Uterus (tissue), 4 donors: ENCODE data around the gene LGALS3BP. TPM values are rescaled to one million over a fixed set of nuclear protein-coding genes. Genes with fewer than 3 reads are reported as not detected.

ENCODE experiments used
- DNase-seq, 2 donors: peaks; one replicate each; pipeline ENCODE4 v3.0.0-alpha.2; 2019 to 2020
- H3K27ac ChIP-seq, 2 donors: fragments of 200-600 bp; sonication (generic); 1 replicate in 1 of 2; 2 replicates in 1 of 2; pipeline ENCODE4 v1.5.1; 2016 to 2018
- H3K27me3 ChIP-seq, 2 donors: fragments of 200-600 bp; sonication (generic); one replicate each; pipeline ENCODE4 v1.5.1; 2018 to 2019; ENCODE audit warnings: control low read depth in 1 of 2
- H3K36me3 ChIP-seq, 2 donors: fragments of 200-600 bp; sonication (generic); one replicate each; pipeline ENCODE4 v1.5.1; 2019; ENCODE audit warnings: control low read depth in 1 of 2
- H3K4me1 ChIP-seq, 2 donors: fragments of 200-600 bp; sonication (generic); one replicate each; pipeline ENCODE4 v1.5.1; 2018 to 2019; ENCODE audit warnings: control low read depth in 1 of 2
- H3K4me3 ChIP-seq, 2 donors: fragments of 200-600 bp; sonication (generic); 1 replicate in 1 of 2; 2 replicates in 1 of 2; pipeline ENCODE4 v1.5.1; 2018 to 2019; ENCODE audit warnings: mild to moderate bottlenecking in 1 of 2
- H3K9me3 ChIP-seq, 2 donors: fragments of 200-600 bp; sonication (generic); one replicate each; pipeline ENCODE4 v1.5.1; 2019; ENCODE audit warnings: control low read depth in 1 of 2
- POLR2A ChIP-seq, 2 donors: fragments of 450-650 bp; IDR thresholded peaks; one replicate each; pipeline ENCODE4 v1.6.1; 2016; ENCODE audit warnings: antibody characterized with exemption in 2 of 2, mild to moderate bottlenecking in 1 of 2, moderate library complexity in 1 of 2
- intact Hi-C: fragments of 100-400 bp; cut with DNase I; formaldehyde crosslinking; loops from one replicate; pipeline ENCODE4 v1.15.1; 2023; ENCODE audit warnings: low total_unique reads
- total RNA-seq, 4 donors: library from RNA; depleted of rRNA in 3 of 4; stranded (reverse); fragments of >200 nt in 3 of 4; gene quantifications; one replicate each; pipeline versions ENCODE4 v1.1.0 to v1.2.4, GENCODE V29; 2014 to 2023
- TF ChIP-seq, protein P1 (sequence below), 4 experiments: fragments of 200-600 bp in 2 of 4; fragments of 450-650 bp in 2 of 4; sonication (generic) in 2 of 4; IDR thresholded peaks; one replicate each; pipeline ENCODE4 v1.5.1; 2016 to 2019; ENCODE audit warnings: antibody characterized with exemption in 4 of 4, mild to moderate bottlenecking in 2 of 4, moderate library complexity in 1 of 4
- donor health status: DM: yes; HTN: yes; CAD: no.

Gene LGALS3BP
- total RNA-seq, 4 donors from 2014 or later: 88.2 to 396 (median 244) TPM

GRCh38 chr17:78973792-78974520, 5.8 kb downstream of the LGALS3BP start:
- H3K27ac ChIP-seq: peak overlapping the region; percentile 66 to 84
- H3K4me1 ChIP-seq: peaks cover 13 to 27% of the 10 kb centered on the region in 2 donors
- intact Hi-C loops: loop anchor here (10.0 kb wide), 1 partner anchor 259 kb away; no protein-coding TSS in a partner anchor
- H3K27me3 ChIP-seq: no peaks in the 10 kb centered on the region
- TF ChIP-seq POLR2A (IDR thresholded peaks at IDR 0.05): no peak
- TF ChIP-seq, protein P1, sequence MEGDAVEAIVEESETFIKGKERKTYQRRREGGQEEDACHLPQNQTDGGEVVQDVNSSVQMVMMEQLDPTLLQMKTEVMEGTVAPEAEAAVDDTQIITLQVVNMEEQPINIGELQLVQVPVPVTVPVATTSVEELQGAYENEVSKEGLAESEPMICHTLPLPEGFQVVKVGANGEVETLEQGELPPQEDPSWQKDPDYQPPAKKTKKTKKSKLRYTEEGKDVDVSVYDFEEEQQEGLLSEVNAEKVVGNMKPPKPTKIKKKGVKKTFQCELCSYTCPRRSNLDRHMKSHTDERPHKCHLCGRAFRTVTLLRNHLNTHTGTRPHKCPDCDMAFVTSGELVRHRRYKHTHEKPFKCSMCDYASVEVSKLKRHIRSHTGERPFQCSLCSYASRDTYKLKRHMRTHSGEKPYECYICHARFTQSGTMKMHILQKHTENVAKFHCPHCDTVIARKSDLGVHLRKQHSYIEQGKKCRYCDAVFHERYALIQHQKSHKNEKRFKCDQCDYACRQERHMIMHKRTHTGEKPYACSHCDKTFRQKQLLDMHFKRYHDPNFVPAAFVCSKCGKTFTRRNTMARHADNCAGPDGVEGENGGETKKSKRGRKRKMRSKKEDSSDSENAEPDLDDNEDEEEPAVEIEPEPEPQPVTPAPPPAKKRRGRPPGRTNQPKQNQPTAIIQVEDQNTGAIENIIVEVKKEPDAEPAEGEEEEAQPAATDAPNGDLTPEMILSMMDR (IDR thresholded peaks at IDR 0.05): no peak
- H3K9me3 ChIP-seq: no peaks in the 10 kb centered on the region
- no peak for DNase-seq
- no peak overlapping the region for H3K4me3 ChIP-seq
- H3K36me3 ChIP-seq: no peaks in the 10 kb centered on the region

- peak in 1 of 2 donors; percentile 41 for DNase-seq
Observed at GRCh38 chr17:78973196-78973595, 6.5 kb downstream of the LGALS3BP start.

DNA sequence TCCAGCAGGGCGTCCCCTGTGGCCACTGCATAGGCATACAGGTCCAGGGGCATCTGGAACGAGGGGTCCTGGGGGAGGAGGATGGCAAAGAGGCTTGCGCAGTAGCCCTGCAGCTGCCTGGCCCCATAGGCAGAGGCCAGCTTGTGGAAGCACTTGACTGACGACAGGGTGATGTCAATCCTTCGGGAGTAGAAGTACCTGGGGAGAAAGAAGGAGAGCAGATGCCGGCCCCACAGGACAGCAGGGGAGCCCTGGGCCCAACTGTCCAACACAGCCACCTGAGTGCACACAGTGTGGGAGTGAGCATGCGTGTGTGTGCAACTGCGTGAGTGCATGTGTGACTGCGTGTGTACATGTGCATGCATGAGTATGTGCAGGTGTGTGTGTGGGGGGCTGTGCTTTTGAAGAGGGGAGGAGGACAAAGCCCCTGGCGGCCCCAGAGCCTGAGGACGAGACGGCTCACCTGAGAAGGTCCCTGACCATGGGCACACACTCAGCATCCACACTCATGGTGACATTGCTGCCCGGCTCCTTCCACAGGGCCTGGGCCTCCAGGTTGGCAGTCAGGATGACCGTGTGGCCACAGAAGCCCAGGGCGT, 7.1 kb downstream of the LGALS3BP start:
- intact Hi-C loops: loop anchor here (10.0 kb wide), 1 partner anchor 258 kb away; no protein-coding TSS in a partner anchor
- H3K27ac ChIP-seq: peak overlapping the region in 1 of 2 donors; percentile 33

More at GRCh38 chr17:78973196-78973595, 6.5 kb downstream of the LGALS3BP start:
- Histone ChIP-seq H3K27me3 (no peaks in the 10 kb centered on the region), H3K4me1 (peaks cover 7 to 19% of the 10 kb centered on the region in 2 donors), H3K9me3 (no peaks in the 10 kb centered on the region), H3K36me3 (no peaks in the 10 kb centered on the region), H3K27ac (peak overlapping the region in 1 of 2 donors; percentile 33), H3K4me3 (no peak overlapping the region)
- intact Hi-C loops: loop anchor here (10.0 kb wide), 1 partner anchor 258 kb away; no protein-coding TSS in a partner anchor
- TF ChIP-seq, protein P1 (IDR thresholded peaks at IDR 0.05): no peak
- TF ChIP-seq POLR2A (IDR thresholded peaks at IDR 0.05): no peak

DNA sequence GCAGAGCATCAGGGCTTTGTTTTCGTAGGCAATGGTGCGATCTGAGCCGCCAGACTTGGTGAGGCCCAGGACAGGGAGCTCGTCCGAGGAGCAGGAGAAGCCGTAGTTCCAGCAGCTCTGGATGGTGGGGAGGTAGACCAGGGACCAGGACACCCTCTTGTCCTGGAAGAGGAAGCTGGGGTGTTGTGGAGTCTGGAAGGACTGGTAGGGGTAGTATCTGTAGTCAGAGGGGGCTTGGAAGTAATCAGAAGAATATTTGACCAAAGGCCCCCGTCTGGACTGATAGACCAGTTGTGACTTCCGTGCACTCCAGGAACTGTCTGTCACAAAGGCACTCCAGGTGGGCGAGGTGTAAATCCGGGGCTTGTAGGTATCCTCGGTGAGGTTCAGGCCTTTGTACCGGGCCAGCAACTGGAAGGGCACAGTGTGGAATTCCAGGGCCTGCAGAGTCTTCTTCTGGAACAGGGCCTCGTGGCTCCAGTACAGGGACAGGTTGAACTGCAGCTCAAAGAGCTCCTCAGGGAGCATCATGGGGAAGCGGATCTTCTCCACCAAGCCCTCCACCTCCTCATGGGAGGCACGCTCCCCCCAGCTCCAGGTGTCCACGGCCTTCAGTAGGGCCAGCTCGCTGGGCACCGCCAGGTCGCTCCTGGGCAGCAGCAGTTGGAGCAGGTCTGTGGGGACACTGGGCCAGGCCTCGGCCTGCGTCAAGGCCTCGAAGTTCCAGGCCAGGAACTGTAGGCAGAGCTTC, 7.8 kb downstream of the LGALS3BP start:
- TF ChIP-seq POLR2A (IDR thresholded peaks at IDR 0.05): no peak
- TF ChIP-seq, protein P1 (IDR thresholded peaks at IDR 0.05): no peak
- DNase-seq: no peak
- H3K4me3 ChIP-seq: no peak overlapping the region
- peaks cover 4 to 6% of the 10 kb centered on the region in 2 donors for H3K4me1 ChIP-seq
- H3K9me3 ChIP-seq: no peaks in the 10 kb centered on the region
- H3K27ac ChIP-seq: peak overlapping the region; percentile 60 to 61
- intact Hi-C loops: loop anchor here (2.0 to 10.0 kb wide), 2 partner anchors 105 to 257 kb away; no protein-coding TSS in a partner anchor
- no peaks in the 10 kb centered on the region for H3K36me3 ChIP-seq
- no peaks in the 10 kb centered on the region for H3K27me3 ChIP-seq

More for the DNA sequence above, 7.1 kb downstream of the LGALS3BP start:
- Histone ChIP-seq H3K9me3 (no peaks in the 10 kb centered on the region), H3K36me3 (no peaks in the 10 kb centered on the region), H3K4me3 (no peak overlapping the region), H3K4me1 (peaks cover 7 to 13% of the 10 kb centered on the region in 2 donors), H3K27me3 (no peaks in the 10 kb centered on the region)
- DNase-seq: no peak
- no peak for TF ChIP-seq POLR2A (IDR thresholded peaks at IDR 0.05)
- TF ChIP-seq, protein P1 (IDR thresholded peaks at IDR 0.05): no peak
